BJ (cell line): Measurements from ENCODE around the gene ZNF280D. TPM values are rescaled to one million over a fixed set of nuclear protein-coding genes. Genes with fewer than 3 reads are reported as not detected.

Experiments used
- CTCF ChIA-PET: fragments of 350-600 bp; formaldehyde crosslinking; extraction: SDS; loops from one replicate; lab custom pipeline; 2021; ENCODE audit warnings: antibody characterized with exemption, inconsistent platforms; lab: Yijun Ruan, JAX
- POLR2A ChIA-PET: fragments of 300-600 bp; sonication (Branson Sonifier 250); formaldehyde crosslinking; extraction: SDS; loops from one replicate; lab custom pipeline; 2021; ENCODE audit warnings: antibody characterized with exemption; lab: Charles Lee
- DNase-seq: peaks from one replicate; pipeline ENCODE4 v3.0.0-alpha.2; 2011; ENCODE audit warnings: low read depth
- H3K27me3 ChIP-seq: 2 replicates; pipeline ENCODE4 v1.6.0; 2011; ENCODE audit warnings: low read length; ENCODE audit not compliant: control insufficient read depth, insufficient read depth
- H3K36me3 ChIP-seq: 2 replicates; pipeline ENCODE4 v1.5.1; 2011; ENCODE audit warnings: low read length; ENCODE audit not compliant: control insufficient read depth, insufficient read depth
- H3K4me3 ChIP-seq: 2 replicates; pipeline ENCODE4 v1.5.1; 2011; ENCODE audit warnings: low read depth, mild to moderate bottlenecking, control low read depth, low read length
- CTCF ChIP-seq: IDR thresholded peaks from 2 replicates; pipeline ENCODE4 v1.5.1; 2011; ENCODE audit warnings: low read depth, mild to moderate bottlenecking, control low read depth, inconsistent platforms, low read length, moderate library complexity; ENCODE audit not compliant: insufficient read depth
- polyA plus RNA-seq: library from polyadenylated mRNA; depleted of rRNA; stranded (reverse); fragments of >200 nt; gene quantifications from 2 replicates; pipeline ENCODE4 v1.2.3, GENCODE V29; 2011

Gene ZNF280D
- polyA plus RNA-seq, 1 experiment: 4.0 TPM

GRCh38 chr15:56724232-56724631 is 9.1 kb downstream of the ZNF280D start:
- no peak for TF ChIP-seq CTCF
- ChIA-PET POLR2A (no interaction called here), CTCF (no interaction called here)

GRCh38 chr15:56723787-56724186 is 9.5 kb downstream of the ZNF280D start:
- Histone ChIP-seq H3K4me3 (no peak overlapping the region), H3K36me3 (no peaks in the 10 kb centered on the region; the same call in 1 of the 2 replicates), H3K27me3 (no peaks in the 10 kb centered on the region)
- no peak for TF ChIP-seq CTCF
- ChIA-PET POLR2A (no interaction called here), CTCF (no interaction called here)
- DNase-seq: no peak

More at GRCh38 chr15:56724232-56724631, 9.1 kb downstream of the ZNF280D start:
- no peak for DNase-seq
- Histone ChIP-seq H3K36me3 (no peaks in the 10 kb centered on the region; the same call in 1 of the 2 replicates), H3K27me3 (no peaks in the 10 kb centered on the region), H3K4me3 (no peak overlapping the region)

GRCh38 chr15:56719774-56720555 is 13.3 kb downstream of the ZNF280D start:
- H3K4me3 ChIP-seq: no peak overlapping the region
- no peak for TF ChIP-seq CTCF
- ChIA-PET POLR2A (interaction anchor here (0.6 kb wide), 1 partner anchor 40 kb away, joined by 5 read pairs; no protein-coding TSS in a partner anchor), CTCF (no interaction called here)
- DNase-seq: no peak
- H3K36me3 ChIP-seq: no peaks in the 10 kb centered on the region; the same call in 1 of the 2 replicates
- no peaks in the 10 kb centered on the region for H3K27me3 ChIP-seq

- Histone ChIP-seq H3K4me3 (no peak overlapping the region), H3K27me3 (no peaks in the 10 kb centered on the region), H3K36me3 (no peaks in the 10 kb centered on the region)
- POLR2A ChIA-PET: no interaction called here
- CTCF ChIA-PET: interaction anchor here (1.2 kb wide), 1 partner anchor 20 kb away, joined by 3 read pairs; no protein-coding TSS in a partner anchor
- DNase-seq: no peak
- TF ChIP-seq CTCF: no peak
Observed at GRCh38 chr15:56719021-56719612, 14.2 kb downstream of the ZNF280D start.

- DNase-seq: no peak
- H3K36me3 ChIP-seq: no peaks in the 10 kb centered on the region
- H3K27me3 ChIP-seq: no peaks in the 10 kb centered on the region
- H3K4me3 ChIP-seq: no peak overlapping the region
- ChIA-PET CTCF (interaction anchor here (1.2 kb wide), 1 partner anchor 20 kb away, joined by 3 read pairs; no protein-coding TSS in a partner anchor), POLR2A (no interaction called here)
- TF ChIP-seq CTCF: no peak
Observed at GRCh38 chr15:56718560-56718959, 14.7 kb downstream of the ZNF280D start.
